Left ventricle myocardium superior (tissue), 1 donor: Measurements from ENCODE around the gene CD22. TPM values are rescaled to one million over a fixed set of nuclear protein-coding genes. Genes with fewer than 3 reads are reported as not detected.

Experiments used
- ATAC-seq: fragments of 200-7000 bp; cut with Tn5 transposase; one replicate; pipeline ENCODE4 v1.9.1; 2020; ENCODE audit warnings: mild to moderate bottlenecking, moderate library complexity
- DNase-seq: peaks from one replicate; pipeline ENCODE4 v3.0.0-alpha.2; 2020
- intact Hi-C: fragments of 100-400 bp; cut with micrococcal nuclease; formaldehyde crosslinking; loops from one replicate; pipeline ENCODE4 v1.11.0; 2022
- total RNA-seq: library from RNA; stranded (reverse); fragmentation: NEBNext Ultra II Directional; extraction: Animal tissue kit (Norgen Biotek cat#: 25700); gene quantifications from one replicate; pipeline ENCODE4 v1.2.1, GENCODE V29; 2021
- donor health status: DM: no; HTN: yes; CAD: no; lungs with severe emphysema.

The CD22 gene
- total RNA-seq, 1 donor from 2014 or later, result 0.52 TPM

DNA sequence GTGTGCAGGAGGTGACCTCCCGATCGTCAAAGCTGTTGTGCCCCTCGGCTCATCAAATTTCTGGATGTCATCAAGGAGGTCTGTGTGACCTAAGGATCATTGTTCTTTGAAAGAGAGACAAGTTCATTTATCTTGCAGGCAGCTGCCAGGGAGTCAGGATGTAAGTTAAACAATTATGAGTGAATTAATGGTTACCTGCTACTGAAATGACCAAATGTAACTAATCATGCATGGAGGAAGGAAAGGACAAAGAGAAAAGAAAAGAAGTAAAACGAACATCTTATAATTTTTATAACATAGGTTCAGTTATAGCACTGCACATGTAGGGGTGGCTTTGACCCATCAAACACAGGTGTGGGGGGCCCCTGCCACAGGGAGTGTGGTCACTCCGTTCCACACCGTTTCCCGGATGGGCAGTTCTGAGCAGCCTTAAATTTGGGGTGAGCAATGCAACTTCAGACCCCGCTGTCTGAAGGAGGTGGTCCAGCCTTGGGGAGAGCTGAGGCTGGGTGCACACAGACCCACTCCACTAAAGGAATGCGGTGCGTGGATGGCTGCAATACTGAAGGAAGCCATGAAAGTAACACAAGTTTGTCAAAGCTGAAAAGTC is 5.3 kb downstream of the CD22 start:
- intact Hi-C loops, result no loop called here
- ATAC-seq (no peak), DNase-seq (no peak)

- intact Hi-C loops, result no loop called here
- DNase-seq (peak; percentile 2), ATAC-seq (no peak)
Measured at GRCh38 chr19:35336166-35336955, 7.4 kb downstream of the CD22 start.

DNA sequence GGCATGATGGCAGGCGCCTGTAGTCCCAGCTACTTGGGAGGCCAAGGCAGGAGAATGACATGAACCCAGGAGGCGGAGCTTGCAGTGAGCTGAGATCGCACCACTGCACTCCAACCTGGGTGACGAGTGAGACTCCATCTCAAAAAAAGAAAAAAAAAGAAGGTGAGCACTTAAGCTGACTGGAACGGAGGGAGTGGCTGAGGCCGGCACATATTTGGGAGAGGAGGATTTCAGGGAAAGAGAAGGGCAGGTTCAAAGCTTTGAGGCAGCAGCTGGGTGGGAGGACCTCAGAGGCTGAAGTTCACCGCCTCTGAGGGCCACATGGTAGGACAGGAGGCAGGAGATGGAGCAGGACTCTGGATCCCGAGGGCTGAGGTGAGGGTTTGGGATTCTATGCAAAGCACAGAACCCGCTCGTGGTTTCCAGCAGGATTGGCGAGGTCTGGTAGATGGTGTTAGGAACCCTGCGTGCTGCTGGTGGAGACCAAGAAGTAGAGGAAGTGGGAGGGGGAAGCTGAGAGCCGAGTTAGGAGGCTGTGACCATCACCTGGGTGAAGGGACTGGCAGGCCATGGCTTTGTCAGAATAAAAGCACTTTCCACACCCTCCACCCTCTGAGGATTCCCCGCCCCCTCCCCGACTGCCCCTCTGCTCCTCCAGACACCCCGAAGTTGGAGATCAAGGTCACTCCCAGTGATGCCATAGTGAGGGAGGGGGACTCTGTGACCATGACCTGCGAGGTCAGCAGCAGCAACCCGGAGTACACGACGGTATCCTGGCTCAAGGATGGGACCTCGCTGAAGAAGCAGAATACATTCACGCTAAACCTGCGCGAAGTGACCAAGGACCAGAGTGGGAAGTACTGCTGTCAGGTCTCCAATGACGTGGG is 8.4 kb downstream of the CD22 start:
- ATAC-seq (no peak), DNase-seq (peak; percentile 9)
- intact Hi-C loops, result no loop called here

DNA sequence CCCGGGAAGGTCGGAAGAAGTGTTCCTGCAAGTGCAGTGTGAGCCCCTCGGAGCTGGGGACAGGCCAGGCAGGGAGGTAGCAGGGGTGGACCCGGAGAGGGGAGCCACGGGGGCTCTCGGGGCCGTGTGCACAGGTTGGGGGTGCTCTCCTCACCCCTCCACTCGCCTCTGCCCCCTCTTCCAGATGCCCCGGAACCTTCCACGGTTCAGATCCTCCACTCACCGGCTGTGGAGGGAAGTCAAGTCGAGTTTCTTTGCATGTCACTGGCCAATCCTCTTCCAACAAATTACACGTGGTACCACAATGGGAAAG is 9.0 kb downstream of the CD22 start:
- intact Hi-C loops, result no loop called here
- no peak for ATAC-seq
- peak; percentile 15 for DNase-seq

- intact Hi-C loops, result no loop called here
- DNase-seq, result peak; percentile 10
- ATAC-seq, result no peak
Measured at GRCh38 chr19:35340431-35340830, 11.4 kb downstream of the CD22 start.

DNA sequence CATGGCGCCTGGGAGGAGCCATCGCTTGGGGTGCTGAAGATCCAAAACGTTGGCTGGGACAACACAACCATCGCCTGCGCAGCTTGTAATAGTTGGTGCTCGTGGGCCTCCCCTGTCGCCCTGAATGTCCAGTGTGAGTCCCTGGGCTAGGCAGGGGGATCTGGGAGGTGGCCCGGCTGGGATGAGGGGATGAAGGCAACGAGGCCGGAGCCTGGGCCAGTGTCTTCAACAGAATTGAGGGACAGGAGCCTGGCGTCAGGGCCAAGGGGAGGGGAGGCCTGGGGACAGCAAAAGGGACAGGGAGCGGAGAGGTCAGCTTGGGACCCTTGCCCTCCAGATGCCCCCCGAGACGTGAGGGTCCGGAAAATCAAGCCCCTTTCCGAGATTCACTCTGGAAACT is 12.0 kb downstream of the CD22 start:
- intact Hi-C loops, result no loop called here
- peak; percentile 8 for DNase-seq
- no peak for ATAC-seq

GRCh38 chr19:35341565-35342225 is 12.7 kb downstream of the CD22 start:
- ATAC-seq (no peak), DNase-seq (peak; percentile 6)
- intact Hi-C loops, result no loop called here

- intact Hi-C loops, result no loop called here
- no peak for DNase-seq
- ATAC-seq, result no peak
Measured at GRCh38 chr19:35342430-35342829, 13.4 kb downstream of the CD22 start.

GRCh38 chr19:35344511-35345031 is 15.6 kb downstream of the CD22 start:
- no peak for DNase-seq
- intact Hi-C loops, result no loop called here
- ATAC-seq, result no peak

DNA sequence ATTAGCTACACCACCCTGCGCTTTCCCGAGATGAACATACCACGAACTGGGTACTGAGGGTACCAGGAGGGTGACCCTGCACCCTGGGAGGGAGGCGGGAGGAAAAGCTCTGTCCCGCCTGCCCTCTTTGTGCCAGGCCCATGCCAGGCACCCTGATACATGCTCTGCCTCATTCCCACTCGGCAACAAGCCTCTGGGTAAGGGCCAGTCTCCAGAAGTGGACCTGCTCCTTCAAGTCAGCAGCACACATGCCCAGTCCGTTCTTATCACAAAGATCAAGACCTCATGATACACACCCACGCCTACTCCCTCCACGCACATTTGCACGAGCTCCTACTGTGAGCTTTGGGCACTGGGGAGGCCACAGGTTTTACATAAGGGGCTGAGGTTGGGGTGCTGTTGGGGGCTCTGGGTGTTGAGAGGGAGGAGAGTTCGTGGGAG is 16.7 kb downstream of the CD22 start:
- intact Hi-C loops, result no loop called here
- ATAC-seq (no peak), DNase-seq (no peak)

DNA sequence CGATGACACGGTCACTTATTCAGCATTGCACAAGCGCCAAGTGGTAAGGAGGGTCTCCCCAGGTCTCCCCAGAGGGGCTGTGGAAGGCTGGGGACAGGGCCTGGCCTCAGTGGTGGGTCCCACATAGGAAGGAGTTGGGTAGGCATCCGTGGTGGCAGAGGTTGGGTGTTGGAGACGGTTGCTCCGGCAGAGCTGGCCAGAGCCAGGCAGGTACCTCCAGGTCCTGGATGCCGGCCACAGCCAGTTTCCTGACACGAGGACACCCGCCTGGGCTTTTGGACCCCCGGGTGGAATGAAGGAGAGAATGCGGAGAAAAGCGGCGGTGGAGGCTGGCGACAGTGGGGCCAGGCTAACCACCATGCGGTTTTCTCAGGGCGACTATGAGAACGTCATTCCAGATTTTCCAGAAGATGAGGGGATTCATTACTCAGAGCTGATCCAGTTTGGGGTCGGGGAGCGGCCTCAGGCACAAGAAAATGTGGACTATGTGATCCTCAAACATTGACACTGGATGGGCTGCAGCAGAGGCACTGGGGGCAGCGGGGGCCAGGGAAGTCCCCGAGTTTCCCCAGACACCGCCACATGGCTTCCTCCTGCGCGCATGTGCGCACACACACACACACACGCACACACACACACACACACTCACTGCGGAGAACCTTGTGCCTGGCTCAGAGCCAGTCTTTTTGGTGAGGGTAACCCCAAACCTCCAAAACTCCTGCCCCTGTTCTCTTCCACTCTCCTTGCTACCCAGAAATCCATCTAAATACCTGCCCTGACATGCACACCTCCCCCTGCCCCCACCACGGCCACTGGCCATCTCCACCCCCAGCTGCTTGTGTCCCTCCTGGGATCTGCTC is 17.4 kb downstream of the CD22 start:
- intact Hi-C loops, result no loop called here
- ATAC-seq (no peak), DNase-seq (no peak)

DNA sequence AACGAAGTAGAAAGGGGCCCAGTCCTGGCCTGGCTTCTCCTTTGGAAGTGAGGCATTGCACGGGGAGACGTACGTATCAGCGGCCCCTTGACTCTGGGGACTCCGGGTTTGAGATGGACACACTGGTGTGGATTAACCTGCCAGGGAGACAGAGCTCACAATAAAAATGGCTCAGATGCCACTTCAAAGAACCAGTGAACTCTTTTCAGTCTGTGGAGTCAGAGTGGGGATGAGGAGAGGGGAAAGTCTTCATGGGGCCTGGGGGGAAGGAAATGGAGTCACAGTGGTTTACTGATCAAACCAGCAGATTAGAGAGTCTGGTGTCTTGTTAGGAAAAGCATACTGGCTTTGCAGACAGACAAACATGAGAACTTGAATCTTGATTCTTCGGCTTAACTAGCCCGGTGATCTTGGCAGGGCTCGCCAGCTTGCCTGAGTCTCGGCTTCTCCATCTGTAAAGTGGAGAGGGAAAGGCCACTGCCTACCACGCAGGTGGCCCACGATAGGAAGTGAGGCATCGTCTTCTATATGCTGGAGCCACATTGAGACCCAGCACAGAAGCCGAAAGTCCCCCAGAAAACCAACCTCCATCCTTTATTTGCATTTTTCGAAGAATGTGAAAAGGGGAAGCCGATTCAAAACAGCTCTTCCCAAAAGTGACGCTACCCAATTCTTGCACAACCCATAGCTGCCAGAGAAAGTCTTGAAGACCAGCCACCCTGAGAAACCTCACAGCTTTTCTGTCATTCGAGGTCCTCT is 18.4 kb downstream of the CD22 start, which contains the start of gene FFAR1:
Gene FFAR1, plus strand, starts transcription at position 732 of the 759 bp plus-strand sequence. CDS start 3,650 bp downstream, outside the sequence.
- intact Hi-C loops, result no loop called here
- DNase-seq (no peak), ATAC-seq (no peak)

DNA sequence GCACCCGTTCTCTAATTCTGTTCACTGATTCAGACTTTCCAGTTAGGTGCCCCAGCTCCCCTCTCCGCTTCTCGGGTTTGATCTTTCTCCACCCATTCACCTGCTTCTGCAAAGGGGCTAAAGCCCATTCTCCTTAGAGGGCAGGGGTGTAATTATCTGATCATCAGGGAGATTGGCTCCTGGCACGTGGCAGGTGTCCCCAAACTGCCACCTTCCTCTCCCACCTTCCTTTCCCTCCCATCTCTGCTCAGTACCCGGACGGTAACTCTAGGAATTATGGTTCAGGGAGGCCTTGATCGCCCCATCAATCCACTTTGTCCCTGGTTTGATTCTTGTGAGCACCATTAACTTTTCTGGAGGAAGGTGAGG is 18.9 kb downstream of the CD22 start:
- DNase-seq (no peak), ATAC-seq (no peak)
- intact Hi-C loops, result no loop called here

- intact Hi-C loops, result no loop called here
- ATAC-seq (no peak), DNase-seq (no peak)
Measured at GRCh38 chr19:35348911-35349611, 20.1 kb downstream of the CD22 start.

DNA sequence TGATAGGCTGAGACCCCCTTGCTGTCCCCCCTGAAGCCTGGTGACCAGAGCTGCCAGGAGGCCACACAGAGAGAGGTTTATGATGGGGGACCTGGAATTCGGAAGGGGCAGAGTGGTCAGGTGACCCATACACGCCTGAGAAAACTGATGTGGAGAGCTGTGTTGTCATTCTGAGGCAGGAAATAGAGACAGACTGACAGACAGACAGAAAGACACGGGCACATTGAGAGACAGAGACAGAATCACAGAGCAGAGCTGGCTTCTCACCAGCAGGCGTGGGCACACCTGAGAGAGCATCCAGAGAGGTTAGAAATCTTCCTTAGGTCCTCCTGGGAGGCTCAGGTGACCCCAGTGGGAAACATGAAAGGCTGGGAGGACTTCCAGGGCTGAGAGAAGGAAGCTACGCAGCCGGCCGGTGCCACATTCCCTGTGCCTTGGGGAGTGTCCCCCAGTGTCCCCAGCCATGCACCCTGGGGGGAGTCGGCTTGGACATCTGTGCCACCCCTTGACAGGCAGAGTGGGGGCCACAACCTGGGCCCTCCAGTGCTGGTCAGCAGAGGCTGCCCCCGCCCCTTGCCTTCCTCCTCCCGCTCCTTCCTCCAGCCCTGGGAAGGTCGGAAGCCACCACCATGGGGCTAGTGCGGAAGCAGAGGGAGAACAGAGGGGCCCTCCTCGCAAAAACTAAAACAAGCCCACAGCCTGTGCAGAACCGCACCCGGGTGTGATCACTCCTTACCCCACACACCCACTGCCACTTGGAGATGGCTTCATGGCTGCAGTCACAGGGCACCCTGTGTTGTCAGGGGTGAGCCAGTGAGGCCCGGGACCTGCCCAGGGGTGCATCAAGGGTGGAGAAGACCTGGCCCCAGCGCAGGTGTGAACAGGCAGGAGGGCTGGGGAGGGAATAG is 20.9 kb downstream of the CD22 start:
- DNase-seq, result no peak
- no peak for ATAC-seq
- intact Hi-C loops, result loop anchor here (10.0 kb wide), 1 partner anchor 145 kb away; the partner anchor contains the start of gene KRTDAP

GRCh38 chr19:35350591-35350990 is 21.6 kb downstream of the CD22 start:
- intact Hi-C loops, result loop anchor here (10.0 kb wide), 1 partner anchor 144 kb away; the partner anchor contains the start of gene KRTDAP
- no peak for DNase-seq
- no peak for ATAC-seq
